ENCODE data around the gene LY6G5C.

GRCh38 chr6:31691564-31692108 is 10.8 kb upstream of the LY6G5C start:
- TF ChIP-seq, protein P1, sequence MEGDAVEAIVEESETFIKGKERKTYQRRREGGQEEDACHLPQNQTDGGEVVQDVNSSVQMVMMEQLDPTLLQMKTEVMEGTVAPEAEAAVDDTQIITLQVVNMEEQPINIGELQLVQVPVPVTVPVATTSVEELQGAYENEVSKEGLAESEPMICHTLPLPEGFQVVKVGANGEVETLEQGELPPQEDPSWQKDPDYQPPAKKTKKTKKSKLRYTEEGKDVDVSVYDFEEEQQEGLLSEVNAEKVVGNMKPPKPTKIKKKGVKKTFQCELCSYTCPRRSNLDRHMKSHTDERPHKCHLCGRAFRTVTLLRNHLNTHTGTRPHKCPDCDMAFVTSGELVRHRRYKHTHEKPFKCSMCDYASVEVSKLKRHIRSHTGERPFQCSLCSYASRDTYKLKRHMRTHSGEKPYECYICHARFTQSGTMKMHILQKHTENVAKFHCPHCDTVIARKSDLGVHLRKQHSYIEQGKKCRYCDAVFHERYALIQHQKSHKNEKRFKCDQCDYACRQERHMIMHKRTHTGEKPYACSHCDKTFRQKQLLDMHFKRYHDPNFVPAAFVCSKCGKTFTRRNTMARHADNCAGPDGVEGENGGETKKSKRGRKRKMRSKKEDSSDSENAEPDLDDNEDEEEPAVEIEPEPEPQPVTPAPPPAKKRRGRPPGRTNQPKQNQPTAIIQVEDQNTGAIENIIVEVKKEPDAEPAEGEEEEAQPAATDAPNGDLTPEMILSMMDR (optimal IDR thresholded peaks at IDR 0.05 in 1 of 3, IDR thresholded peaks at IDR 0.05 in 1 of 3, conservative IDR thresholded peaks at IDR 0.05 in 1 of 3; ENCODE audit: extremely low read depth in 1 of 3, insufficient read depth in 2 of 3, low read length in 3 of 3): no peak
- TF ChIP-seq EZH2 (IDR thresholded peaks at IDR 0.05; ENCODE audit: low read length): no peak

All from keratinocyte (primary cell).